ENCODE measurements around the gene TP73. TPM values are rescaled to one million over a fixed set of nuclear protein-coding genes. Genes with fewer than 3 reads are reported as not detected.

Gene TP73
- total RNA-seq, 2 donors from 2014 or later: 5.1 to 15.1 TPM

- WGBS: 80% methylated on average over 17 of the region's 19 CpGs
- intact Hi-C loops (cut with DNase I): no loop called here
- DNase-seq (ENCODE audit: low spot score): no peak
- H3K36me3 ChIP-seq: no peaks in the 10 kb centered on the region
- no peaks in the 10 kb centered on the region for H3K9me3 ChIP-seq
- H3K4me3 ChIP-seq: no peak overlapping the region
- no peaks in the 10 kb centered on the region for H3K4me1 ChIP-seq (replicated peaks)
- TF ChIP-seq POLR2AphosphoS5 (IDR thresholded peaks at IDR 0.05): no peak
- TF ChIP-seq POLR2A (IDR thresholded peaks at IDR 0.05): no peak
- TF ChIP-seq, protein P1, sequence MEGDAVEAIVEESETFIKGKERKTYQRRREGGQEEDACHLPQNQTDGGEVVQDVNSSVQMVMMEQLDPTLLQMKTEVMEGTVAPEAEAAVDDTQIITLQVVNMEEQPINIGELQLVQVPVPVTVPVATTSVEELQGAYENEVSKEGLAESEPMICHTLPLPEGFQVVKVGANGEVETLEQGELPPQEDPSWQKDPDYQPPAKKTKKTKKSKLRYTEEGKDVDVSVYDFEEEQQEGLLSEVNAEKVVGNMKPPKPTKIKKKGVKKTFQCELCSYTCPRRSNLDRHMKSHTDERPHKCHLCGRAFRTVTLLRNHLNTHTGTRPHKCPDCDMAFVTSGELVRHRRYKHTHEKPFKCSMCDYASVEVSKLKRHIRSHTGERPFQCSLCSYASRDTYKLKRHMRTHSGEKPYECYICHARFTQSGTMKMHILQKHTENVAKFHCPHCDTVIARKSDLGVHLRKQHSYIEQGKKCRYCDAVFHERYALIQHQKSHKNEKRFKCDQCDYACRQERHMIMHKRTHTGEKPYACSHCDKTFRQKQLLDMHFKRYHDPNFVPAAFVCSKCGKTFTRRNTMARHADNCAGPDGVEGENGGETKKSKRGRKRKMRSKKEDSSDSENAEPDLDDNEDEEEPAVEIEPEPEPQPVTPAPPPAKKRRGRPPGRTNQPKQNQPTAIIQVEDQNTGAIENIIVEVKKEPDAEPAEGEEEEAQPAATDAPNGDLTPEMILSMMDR (IDR thresholded peaks at IDR 0.05): no peak
- H3K27ac ChIP-seq: no peak overlapping the region
- no peaks in the 10 kb centered on the region for H3K27me3 ChIP-seq (replicated peaks; ENCODE audit: insufficient read depth)
Measured at GRCh38 chr1:3681231-3681897, 29.0 kb downstream of the TP73 start.

DNA sequence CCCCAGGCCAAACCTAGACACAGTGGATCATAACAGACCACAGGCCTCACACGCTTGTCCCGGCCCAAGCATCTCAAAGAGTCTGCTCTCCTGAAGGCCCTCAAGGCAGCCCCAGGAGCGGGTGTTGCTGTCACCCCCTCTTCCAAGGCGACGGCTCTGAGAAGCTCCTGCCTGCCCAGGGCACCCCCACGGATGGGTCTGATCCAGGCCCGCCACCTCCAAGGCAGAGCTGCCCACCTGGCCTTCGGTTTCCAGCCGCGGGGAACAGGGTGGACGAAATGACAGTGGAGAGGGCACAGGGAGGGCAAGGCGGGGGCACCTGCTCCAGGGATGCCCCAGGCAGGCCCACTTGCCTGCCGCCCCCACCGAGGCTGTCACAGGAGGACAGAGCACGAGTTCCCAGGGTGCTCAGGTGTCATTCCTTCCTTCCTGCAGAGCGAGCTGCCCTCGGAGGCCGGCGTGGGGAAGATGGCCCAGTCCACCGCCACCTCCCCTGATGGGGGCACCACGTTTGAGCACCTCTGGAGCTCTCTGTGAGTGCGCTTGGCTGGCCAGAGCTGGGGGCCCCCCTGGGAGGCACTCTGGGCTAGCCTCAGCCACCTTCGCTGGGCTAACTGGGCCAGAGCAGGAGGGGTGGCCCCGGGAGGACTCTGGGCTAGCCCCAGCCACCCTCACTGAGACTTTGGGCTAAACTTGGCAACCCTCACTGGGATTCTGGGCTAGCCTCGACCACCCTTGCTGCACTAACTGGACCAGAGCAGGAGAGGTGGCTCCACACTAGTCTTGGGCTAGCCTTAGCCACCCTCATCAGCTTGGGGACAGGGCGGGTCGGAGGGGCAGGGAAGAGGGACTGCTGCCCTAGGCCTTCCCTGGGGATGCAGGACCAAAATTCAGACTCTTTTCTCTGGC, 29.8 kb downstream of the TP73 start:
- Histone ChIP-seq H3K4me3 (no peak overlapping the region), H3K4me1 (replicated peaks) (no peaks in the 10 kb centered on the region), H3K36me3 (no peaks in the 10 kb centered on the region), H3K27me3 (replicated peaks; ENCODE audit: insufficient read depth) (no peaks in the 10 kb centered on the region), H3K27ac (no peak overlapping the region), H3K9me3 (no peaks in the 10 kb centered on the region)
- no peak for DNase-seq (ENCODE audit: low spot score)
- 83% methylated on average over 27 of the region's 27 CpGs for WGBS
- intact Hi-C loops (cut with DNase I): no loop called here
- TF ChIP-seq POLR2A (IDR thresholded peaks at IDR 0.05) (no peak), POLR2AphosphoS5 (IDR thresholded peaks at IDR 0.05) (no peak)
- TF ChIP-seq, protein P1 (IDR thresholded peaks at IDR 0.05): no peak

DNA sequence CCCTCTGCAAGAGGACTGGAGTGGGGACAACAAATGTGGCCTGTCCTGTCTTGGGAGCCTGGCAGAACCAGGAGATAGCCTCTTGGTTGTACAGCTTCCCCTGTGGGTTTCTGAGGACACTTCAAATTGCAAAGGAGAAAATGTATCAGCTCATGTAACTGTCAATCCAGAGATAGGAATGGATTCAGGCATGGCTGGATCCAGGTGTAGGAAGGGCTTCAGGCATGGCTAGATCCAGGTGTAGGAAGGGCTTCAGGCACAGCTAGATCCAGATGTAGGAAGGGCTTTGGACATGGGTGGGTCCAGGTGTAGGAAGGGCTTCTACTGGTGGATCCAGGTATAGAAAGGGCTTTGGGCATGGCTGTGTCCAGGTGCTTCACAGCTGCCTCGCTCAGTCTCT, 30.9 kb downstream of the TP73 start:
- intact Hi-C loops (cut with DNase I): no loop called here
- Histone ChIP-seq H3K36me3 (no peaks in the 10 kb centered on the region), H3K27ac (no peak overlapping the region), H3K4me1 (replicated peaks) (no peaks in the 10 kb centered on the region), H3K9me3 (no peaks in the 10 kb centered on the region), H3K27me3 (replicated peaks; ENCODE audit: insufficient read depth) (no peaks in the 10 kb centered on the region), H3K4me3 (no peak overlapping the region)
- no peak for TF ChIP-seq POLR2AphosphoS5 (IDR thresholded peaks at IDR 0.05)
- no peak for TF ChIP-seq POLR2A (IDR thresholded peaks at IDR 0.05)
- TF ChIP-seq, protein P1 (IDR thresholded peaks at IDR 0.05): no peak
- WGBS: 87% methylated on average over 1 of the region's 1 CpG
- DNase-seq (ENCODE audit: low spot score): no peak

- DNase-seq (ENCODE audit: low spot score): no peak
Measured at GRCh38 chr1:3683992-3684391, 31.7 kb downstream of the TP73 start.

More at GRCh38 chr1:3683992-3684391, 31.7 kb downstream of the TP73 start:
- no peaks in the 10 kb centered on the region for H3K36me3 ChIP-seq
- H3K27me3 ChIP-seq (replicated peaks; ENCODE audit: insufficient read depth): no peaks in the 10 kb centered on the region
- intact Hi-C loops (cut with DNase I): no loop called here
- H3K4me1 ChIP-seq (replicated peaks): no peaks in the 10 kb centered on the region
- 39% methylated on average over 17 of the region's 26 CpGs for WGBS
- no peak overlapping the region for H3K4me3 ChIP-seq
- TF ChIP-seq POLR2A (IDR thresholded peaks at IDR 0.05): no peak
- no peak for TF ChIP-seq POLR2AphosphoS5 (IDR thresholded peaks at IDR 0.05)
- TF ChIP-seq, protein P1 (IDR thresholded peaks at IDR 0.05): no peak
- H3K9me3 ChIP-seq: no peaks in the 10 kb centered on the region
- H3K27ac ChIP-seq: no peak overlapping the region
